22Rv1 (cell line): ENCODE measurements around the gene SULT1B1.

Experiments
- CTCF ChIP-seq: fragments of 450-650 bp; IDR thresholded peaks from 2 replicates; pipeline ENCODE4 v1.5.1; 2017; ENCODE audit warnings: mild to moderate bottlenecking
- ZFX ChIP-seq: fragments of 450-650 bp; IDR thresholded peaks from 2 replicates; pipeline ENCODE4 v1.6.1; 2017; ENCODE audit warnings: antibody characterized with exemption, borderline replicate concordance

- TF ChIP-seq CTCF (no peak), ZFX (no peak)
Measured at GRCh38 chr4:69707807-69708206, 52.6 kb downstream of the SULT1B1 start.
